K562 (cell line): ENCODE results near the gene TPI1. TPM values are rescaled to one million over a fixed set of nuclear protein-coding genes. Genes with fewer than 3 reads are reported as not detected.

ENCODE experiments used
- ATF1 ChIP-seq, 2 experiments: fragments of 450-650 bp in 1 of 2; IDR thresholded peaks; 2 replicates each; pipeline ENCODE4 v1.6.1; 2016; ENCODE audit warnings: missing compliant biosample characterization in 1 of 2, missing genetic modification characterization in 1 of 2
- CEBPB ChIP-seq: fragments of 450-650 bp; IDR thresholded peaks from 2 replicates; pipeline ENCODE4 v1.6.1; 2016; ENCODE audit warnings: missing genetic modification characterization, missing compliant biosample characterization
- CREB1 ChIP-seq, 2 experiments: sonication (generic) in 1 of 2; formaldehyde crosslinking in 1 of 2; IDR thresholded peaks; 2 replicates each; pipeline versions ENCODE4 v1.6.1 to v1.8.0; 2012 to 2022; ENCODE audit warnings: inconsistent platforms in 1 of 2, mild to moderate bottlenecking in 1 of 2, missing genetic modification reagents in 1 of 2, moderate library complexity in 1 of 2
- GTF2B ChIP-seq: IDR thresholded peaks from 2 replicates; pipeline ENCODE4 v1.6.1; 2011; ENCODE audit not compliant: insufficient read length; ENCODE audit errors: extremely low read depth
- HES1 ChIP-seq: fragments of 450-650 bp; IDR thresholded peaks from 2 replicates; pipeline ENCODE4 v1.6.1; 2016; ENCODE audit warnings: low read depth, mild to moderate bottlenecking, moderate library complexity
- KLF16 ChIP-seq: IDR thresholded peaks from 2 replicates; pipeline ENCODE4 v1.6.1; 2016; ENCODE audit warnings: antibody characterized with exemption
- PATZ1 ChIP-seq: fragments of 250-450 bp; sonication (Bioruptor Pico); IDR thresholded peaks from 2 replicates; pipeline ENCODE4 v1.5.0; 2020; ENCODE audit warnings: mild to moderate bottlenecking, borderline replicate concordance
- PCBP2 ChIP-seq: fragments of 200-400 bp; formaldehyde crosslinking; IDR thresholded peaks from 2 replicates; pipeline ENCODE4 v1.6.1; 2018; ENCODE audit warnings: low read length, low read depth, mild to moderate bottlenecking, moderate library complexity; ENCODE audit not compliant: poor library complexity, severe bottlenecking
- PTBP1 ChIP-seq: fragments of 200-400 bp; formaldehyde crosslinking; IDR thresholded peaks from 2 replicates; pipeline ENCODE4 v1.6.1; 2017; ENCODE audit warnings: low read depth, low read length
- SP1 ChIP-seq: sonication (generic); formaldehyde crosslinking; IDR thresholded peaks from 2 replicates; pipeline ENCODE4 v1.8.1; 2022; ENCODE audit warnings: mild to moderate bottlenecking, missing genetic modification reagents
- TFAM ChIP-seq: fragments of 250-450 bp; sonication (Bioruptor Pico); conservative IDR thresholded peaks from 2 replicates; pipeline ENCODE4 v1.5.0; 2021; ENCODE audit warnings: mild to moderate bottlenecking, moderate library complexity
- XRCC5 ChIP-seq: fragments of 200-400 bp; formaldehyde crosslinking; IDR thresholded peaks from 2 replicates; pipeline ENCODE4 v1.6.1; 2017; ENCODE audit warnings: low read depth, mild to moderate bottlenecking, low read length
- YY1 ChIP-seq, 3 experiments: IDR thresholded peaks; 2 replicates each; pipeline ENCODE4 v1.6.1; 2011; ENCODE audit warnings: low read length in 2 of 3, mild to moderate bottlenecking in 2 of 3, moderate library complexity in 2 of 3, borderline replicate concordance in 1 of 3, control low read depth in 1 of 3, low read depth in 1 of 3; ENCODE audit not compliant: insufficient read depth in 3 of 3, insufficient replicate concordance in 2 of 3, control insufficient read depth in 1 of 3, insufficient read length in 1 of 3; ENCODE audit errors: extremely low read depth in 1 of 3
- ZMIZ1 ChIP-seq, 2 experiments: fragments of 150-350 bp in 1 of 2; IDR thresholded peaks; 2 replicates each; pipeline ENCODE4 v1.6.1; 2012 to 2016; ENCODE audit warnings: low read depth in 2 of 2, low read length in 2 of 2, mild to moderate bottlenecking in 1 of 2, moderate library complexity in 1 of 2
- ZNF395 ChIP-seq: fragments of 200-800 bp; sonication (Bioruptor generic); IDR thresholded peaks from 2 replicates; pipeline ENCODE4 v1.6.1; 2017; ENCODE audit warnings: missing genetic modification characterization, missing compliant biosample characterization
- polyA plus RNA-seq, 8 experiments: library from polyadenylated mRNA; depleted of rRNA in 4 of 8; stranded (reverse) in 5 of 8; unstranded in 3 of 8; fragments of >200 nt; fragmentation: Nextera tagmentation in 2 of 8; fragmentation: Illumina TruSeq in 1 of 8; extraction: Ambion mirVana in 2 of 8; extraction: Trizol in 1 of 8; gene quantifications; 2 replicates each; pipeline versions ENCODE4 v1.2.1 to v1.2.3, GENCODE V29; 2011 to 2014; ENCODE audit warnings: inconsistent platforms in 1 of 8, missing spikeins in 1 of 8
- total RNA-seq, 7 experiments: library from RNA; depleted of rRNA in 6 of 7; stranded (reverse); fragments of >200 nt in 6 of 7; fragmentation: Illumina TruSeq in 2 of 7; extraction: Trizol in 2 of 7; gene quantifications; 2 replicates each; pipeline versions ENCODE4 v1.2.1 to v1.2.3, GENCODE V29; 2011 to 2021; ENCODE audit warnings: low replicate concordance in 1 of 7

TPI1 gene
- total and polyA plus RNA-seq, 9 of the 15 experiments (the other 6 are each of a cell fraction or from before 2014, with no cell fraction given) = 662 to 4,971 (median 892) TPM

GRCh38 chr12:6872073-6873048 lies 5.0 kb downstream of the TPI1 start (continued):
- TF ChIP-seq SP1 (CRISPR knock-in tag) = peak; percentile 94
- TF ChIP-seq PTBP1 = 0 out of 2 replicates have a peak, but pooled peaks have one; percentile 16
- TF ChIP-seq XRCC5 = peak; percentile 91
- TF ChIP-seq PCBP2 = no peak
- TF ChIP-seq TFAM (CRISPR knock-in tag) = no peak
- no peak for TF ChIP-seq PATZ1
- 0 out of 4 replicates have a peak, but pooled peaks of 1 of the 2 experiments have one; percentile 16 for TF ChIP-seq ZMIZ1 (IDR thresholded peaks at IDR 0.05; ENCODE audit: low read depth in 2 of 2, low read length in 2 of 2)
- no peak for TF ChIP-seq HES1
- TF ChIP-seq KLF16 = 0 out of 2 replicates have a peak, but pooled peaks have one; percentile 31
- no peak for TF ChIP-seq GTF2B
- peak; percentile 35; the same call in 1 of the 2 replicates for TF ChIP-seq ZNF395 (CRISPR knock-in tag)
- no peak for TF ChIP-seq CEBPB (tag)
- peak; percentile 43; the same call in 1 of the 2 replicates for TF ChIP-seq CREB1 (IDR thresholded peaks at IDR 0.05)
- peak; percentile 56; the same call in 1 of the 2 replicates for TF ChIP-seq CREB1 (CRISPR knock-in tag; IDR thresholded peaks at IDR 0.05)
- peak in 1 of 3 experiments; percentile 41 for TF ChIP-seq YY1 (IDR thresholded peaks at IDR 0.05; ENCODE audit: borderline replicate concordance in 1 of 3, control insufficient read depth in 1 of 3, extremely low read depth in 1 of 3, insufficient read depth in 3 of 3, insufficient read length in 1 of 3, insufficient replicate concordance in 2 of 3, low read depth in 1 of 3, low read length in 2 of 3)
- no peak for TF ChIP-seq ATF1 (CRISPR knock-in tag; IDR thresholded peaks at IDR 0.05)
- TF ChIP-seq ATF1 (tag; IDR thresholded peaks at IDR 0.05) = peak; percentile 34; the same call in 1 of the 2 replicates
